ENCODE data around the gene RIMBP2.

DNA sequence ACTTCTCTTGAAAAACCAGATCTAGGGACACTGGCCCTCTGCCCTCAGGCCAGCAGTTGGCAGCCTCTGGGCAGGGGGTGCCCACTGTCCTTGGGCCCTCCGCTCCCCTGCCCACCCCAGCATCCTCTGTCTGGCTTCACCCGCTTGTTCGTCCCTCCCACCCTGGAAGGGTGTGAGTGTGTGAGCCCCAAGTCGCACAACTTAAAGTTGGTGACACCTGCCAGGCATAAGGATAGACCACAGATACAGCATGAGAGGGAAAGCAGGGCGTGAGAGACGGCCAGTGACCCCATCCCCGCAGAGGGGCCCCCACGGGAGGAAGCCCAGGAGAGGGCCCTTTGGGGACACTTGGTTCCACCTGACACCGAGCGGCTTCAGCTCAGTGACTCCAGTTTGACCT lies 23.5 kb upstream of the RIMBP2 start:
- TF ChIP-seq, protein P1, sequence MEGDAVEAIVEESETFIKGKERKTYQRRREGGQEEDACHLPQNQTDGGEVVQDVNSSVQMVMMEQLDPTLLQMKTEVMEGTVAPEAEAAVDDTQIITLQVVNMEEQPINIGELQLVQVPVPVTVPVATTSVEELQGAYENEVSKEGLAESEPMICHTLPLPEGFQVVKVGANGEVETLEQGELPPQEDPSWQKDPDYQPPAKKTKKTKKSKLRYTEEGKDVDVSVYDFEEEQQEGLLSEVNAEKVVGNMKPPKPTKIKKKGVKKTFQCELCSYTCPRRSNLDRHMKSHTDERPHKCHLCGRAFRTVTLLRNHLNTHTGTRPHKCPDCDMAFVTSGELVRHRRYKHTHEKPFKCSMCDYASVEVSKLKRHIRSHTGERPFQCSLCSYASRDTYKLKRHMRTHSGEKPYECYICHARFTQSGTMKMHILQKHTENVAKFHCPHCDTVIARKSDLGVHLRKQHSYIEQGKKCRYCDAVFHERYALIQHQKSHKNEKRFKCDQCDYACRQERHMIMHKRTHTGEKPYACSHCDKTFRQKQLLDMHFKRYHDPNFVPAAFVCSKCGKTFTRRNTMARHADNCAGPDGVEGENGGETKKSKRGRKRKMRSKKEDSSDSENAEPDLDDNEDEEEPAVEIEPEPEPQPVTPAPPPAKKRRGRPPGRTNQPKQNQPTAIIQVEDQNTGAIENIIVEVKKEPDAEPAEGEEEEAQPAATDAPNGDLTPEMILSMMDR (IDR thresholded peaks at IDR 0.05) = no peak
- TF ChIP-seq MXI1 (IDR thresholded peaks at IDR 0.05; ENCODE audit: low read depth, low read length) (no peak), JUND (IDR thresholded peaks at IDR 0.05) (no peak), TEAD4 (IDR thresholded peaks at IDR 0.05; ENCODE audit: borderline replicate concordance, insufficient read depth) (no peak), TCF12 (IDR thresholded peaks at IDR 0.05) (no peak), TAF1 (IDR thresholded peaks at IDR 0.05; ENCODE audit: borderline replicate concordance, low read depth, low read length) (no peak)
- TF ChIP-seq, protein P2, sequence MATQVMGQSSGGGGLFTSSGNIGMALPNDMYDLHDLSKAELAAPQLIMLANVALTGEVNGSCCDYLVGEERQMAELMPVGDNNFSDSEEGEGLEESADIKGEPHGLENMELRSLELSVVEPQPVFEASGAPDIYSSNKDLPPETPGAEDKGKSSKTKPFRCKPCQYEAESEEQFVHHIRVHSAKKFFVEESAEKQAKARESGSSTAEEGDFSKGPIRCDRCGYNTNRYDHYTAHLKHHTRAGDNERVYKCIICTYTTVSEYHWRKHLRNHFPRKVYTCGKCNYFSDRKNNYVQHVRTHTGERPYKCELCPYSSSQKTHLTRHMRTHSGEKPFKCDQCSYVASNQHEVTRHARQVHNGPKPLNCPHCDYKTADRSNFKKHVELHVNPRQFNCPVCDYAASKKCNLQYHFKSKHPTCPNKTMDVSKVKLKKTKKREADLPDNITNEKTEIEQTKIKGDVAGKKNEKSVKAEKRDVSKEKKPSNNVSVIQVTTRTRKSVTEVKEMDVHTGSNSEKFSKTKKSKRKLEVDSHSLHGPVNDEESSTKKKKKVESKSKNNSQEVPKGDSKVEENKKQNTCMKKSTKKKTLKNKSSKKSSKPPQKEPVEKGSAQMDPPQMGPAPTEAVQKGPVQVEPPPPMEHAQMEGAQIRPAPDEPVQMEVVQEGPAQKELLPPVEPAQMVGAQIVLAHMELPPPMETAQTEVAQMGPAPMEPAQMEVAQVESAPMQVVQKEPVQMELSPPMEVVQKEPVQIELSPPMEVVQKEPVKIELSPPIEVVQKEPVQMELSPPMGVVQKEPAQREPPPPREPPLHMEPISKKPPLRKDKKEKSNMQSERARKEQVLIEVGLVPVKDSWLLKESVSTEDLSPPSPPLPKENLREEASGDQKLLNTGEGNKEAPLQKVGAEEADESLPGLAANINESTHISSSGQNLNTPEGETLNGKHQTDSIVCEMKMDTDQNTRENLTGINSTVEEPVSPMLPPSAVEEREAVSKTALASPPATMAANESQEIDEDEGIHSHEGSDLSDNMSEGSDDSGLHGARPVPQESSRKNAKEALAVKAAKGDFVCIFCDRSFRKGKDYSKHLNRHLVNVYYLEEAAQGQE (IDR thresholded peaks at IDR 0.05; ENCODE audit: low read depth, low read length) = no peak

Measured in SK-N-SH (cell line).